Prostate gland (tissue), 2 donors: ENCODE results near the gene EMC9. TPM values are rescaled to one million over a fixed set of nuclear protein-coding genes. Genes with fewer than 3 reads are reported as not detected.

Source experiments
- DNase-seq: peaks from one replicate; pipeline ENCODE4 v3.0.0-alpha.2; 2019; ENCODE audit warnings: low spot score
- H3K27ac ChIP-seq, 2 donors: fragments of 200-600 bp; sonication (generic); 2 replicates each; pipeline ENCODE4 v1.5.1; 2017 to 2019
- H3K27me3 ChIP-seq: fragments of 200-600 bp; sonication (generic); replicated peaks from 2 replicates; pipeline ENCODE4 v1.5.1; 2019; ENCODE audit not compliant: insufficient read depth
- H3K36me3 ChIP-seq, 2 donors: fragments of 200-600 bp; sonication (generic); 1 replicate in 1 of 2; 2 replicates in 1 of 2; pipeline versions ENCODE4 v1.5.1 to v1.8.1; 2017 to 2019
- H3K4me1 ChIP-seq: fragments of 200-600 bp; sonication (generic); replicated peaks from 2 replicates; pipeline ENCODE4 v1.5.1; 2019
- H3K4me3 ChIP-seq, 2 donors: fragments of 200-600 bp; sonication (generic); 2 replicates each; pipeline ENCODE4 v1.5.1; 2017 to 2019
- H3K9me3 ChIP-seq: fragments of 200-600 bp; sonication (generic); 2 replicates; pipeline ENCODE4 v1.5.1; 2017
- CTCF ChIP-seq, 4 experiments: fragments of 200-600 bp in 2 of 4; fragments of 450-650 bp in 2 of 4; sonication (generic) in 2 of 4; IDR thresholded peaks; 1 replicate in 3 of 4; 2 replicates in 1 of 4; pipeline ENCODE4 v1.5.1; 2016 to 2019; ENCODE audit warnings: antibody characterized with exemption in 4 of 4, mild to moderate bottlenecking in 2 of 4, moderate library complexity in 2 of 4
- POLR2A ChIP-seq: fragments of 450-650 bp; IDR thresholded peaks from one replicate; pipeline ENCODE4 v1.6.1; 2016; ENCODE audit warnings: antibody characterized with exemption, mild to moderate bottlenecking
- POLR2AphosphoS5 ChIP-seq: sonication (generic); formaldehyde crosslinking; IDR thresholded peaks from one replicate; pipeline ENCODE4 v1.6.1; 2017; ENCODE audit warnings: antibody characterized with exemption
- WGBS: methylation state at CpG from one replicate; pipeline ENCODE4 v1.1.5; 2018; 5-methylcytosine and 5-hydroxymethylcytosine counted together
- intact Hi-C: fragments of 100-400 bp; cut with DNase I; formaldehyde crosslinking; loops from one replicate; pipeline ENCODE4 v1.14.2; 2022
- total RNA-seq, 2 donors: library from RNA; depleted of rRNA; stranded (reverse); fragments of >200 nt; gene quantifications; one replicate each; pipeline ENCODE4 v1.1.0, GENCODE V29; 2016

Gene EMC9
- total RNA-seq, 2 donors from 2014 or later = 13.1 to 13.6 TPM

GRCh38 chr14:24115422-24116127 is 25.8 kb downstream of the EMC9 start:
- no peak for TF ChIP-seq POLR2A
- TF ChIP-seq CTCF (IDR thresholded peaks at IDR 0.05) = no peak
- no peak for TF ChIP-seq POLR2AphosphoS5
- 2% methylated on average over 14 of the region's 14 CpGs for WGBS
- Histone ChIP-seq H3K27me3 (no peaks in the 10 kb centered on the region), H3K4me3 (peak overlapping the region; percentile 62 to 69), H3K4me1 (peaks cover 4% of the 10 kb centered on the region), H3K36me3 (peaks cover 6 to 15% of the 10 kb centered on the region in 2 donors), H3K9me3 (no peaks in the 10 kb centered on the region), H3K27ac (peak overlapping the region; percentile 99)
- intact Hi-C loops = loop anchor here (2.0 kb wide), 2 partner anchors 21 to 25 kb away; partner anchors contain the start of genes EMC9 and PCK2
- no peak for DNase-seq

GRCh38 chr14:24114532-24115421 is 26.6 kb downstream of the EMC9 start, which contains the start of the genes DCAF11 and NRL:
DCAF11 (plus strand) TSS chr14:24114777; CDS start chr14:24115595, 818 bp downstream.
NRL (minus strand) TSS chr14:24114949; CDS start chr14:24082848, 32,101 bp downstream.
- Histone ChIP-seq H3K27ac (peak within 1 kb of the TSS; percentile 99), H3K4me1 (peaks cover 4% of the 10 kb centered on the region), H3K9me3 (no peaks in the 10 kb centered on the region), H3K36me3 (peaks cover 2 to 14% of the 10 kb centered on the region in 2 donors), H3K27me3 (no peaks in the 10 kb centered on the region), H3K4me3 (peak within 1 kb of the TSS; percentile 62 to 69)
- intact Hi-C loops = loop anchor here (2.0 kb wide), 2 partner anchors 20 to 26 kb away; partner anchors contain the start of genes EMC9 and PCK2
- TF ChIP-seq CTCF (IDR thresholded peaks at IDR 0.05) = peak in 1 of 4 experiments; percentile 2
- peak; percentile 84 for TF ChIP-seq POLR2A
- peak; percentile 93 for TF ChIP-seq POLR2AphosphoS5
- under 1% methylated on average over 64 of the region's 65 CpGs for WGBS
- DNase-seq = peak; percentile 99

DNA sequence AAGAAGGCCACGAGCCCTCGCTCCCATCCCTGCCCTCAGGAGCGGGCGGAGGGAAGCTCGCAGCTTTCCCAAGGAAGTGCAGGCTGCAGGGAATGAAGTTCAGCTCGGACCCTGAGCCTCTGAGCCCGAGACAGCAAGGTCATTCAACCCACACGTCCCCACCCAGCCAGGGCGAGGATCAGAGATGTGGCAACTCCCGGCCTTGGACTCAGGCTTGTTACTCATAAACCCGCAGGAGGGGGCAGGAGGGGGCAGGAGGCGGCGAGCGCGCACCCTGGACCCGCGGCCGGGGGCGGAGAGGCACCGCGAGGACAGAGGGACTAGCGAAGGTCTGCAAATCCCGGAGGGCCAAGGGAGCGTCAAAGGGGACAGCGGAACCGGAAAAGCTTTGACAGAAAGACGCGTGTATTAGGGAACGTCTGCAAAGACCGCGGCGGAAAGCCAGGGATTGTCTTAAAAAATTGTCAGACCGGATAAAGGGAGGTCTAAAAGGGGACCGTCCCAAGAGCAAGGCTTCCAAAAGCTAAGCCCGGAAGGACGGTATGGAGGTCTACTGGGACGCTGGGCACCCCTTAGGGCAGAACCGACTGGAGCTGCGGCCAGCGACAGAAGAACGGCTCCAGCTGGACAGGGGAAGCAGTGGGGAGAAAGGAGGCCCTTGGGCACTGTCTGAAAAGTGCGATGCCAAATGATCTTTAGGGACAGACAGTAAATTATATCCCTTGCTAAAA is 27.4 kb downstream of the EMC9 start:
- peak; percentile 75 for DNase-seq
- peaks cover 4% of the 10 kb centered on the region for H3K4me1 ChIP-seq
- H3K27me3 ChIP-seq = no peaks in the 10 kb centered on the region
- intact Hi-C loops = loop anchor here (2.0 kb wide), 2 partner anchors 19 to 27 kb away; partner anchors contain the start of genes EMC9 and PCK2
- peak overlapping the region; percentile 99 for H3K27ac ChIP-seq
- TF ChIP-seq POLR2A = peak; percentile 26
- TF ChIP-seq CTCF (IDR thresholded peaks at IDR 0.05) = no peak
- peak overlapping the region; percentile 62 to 69 for H3K4me3 ChIP-seq
- whole genome bisulfite sequencing = under 1% methylated on average over 42 of the region's 42 CpGs
- H3K9me3 ChIP-seq = no peaks in the 10 kb centered on the region
- H3K36me3 ChIP-seq = peaks cover 2 to 7% of the 10 kb centered on the region in 2 donors

- 11% methylated on average over 15 of the region's 15 CpGs for WGBS
- Histone ChIP-seq H3K9me3 (no peaks in the 10 kb centered on the region), H3K27ac (peak overlapping the region; percentile 99), H3K4me1 (peaks cover 4% of the 10 kb centered on the region), H3K36me3 (peaks cover 0 to under 1% of the 10 kb centered on the region in 2 donors), H3K4me3 (peak overlapping the region; percentile 62 to 69), H3K27me3 (no peaks in the 10 kb centered on the region)
- no peak for DNase-seq
- intact Hi-C loops = no loop called here
- TF ChIP-seq CTCF (IDR thresholded peaks at IDR 0.05) (no peak), POLR2A (no peak), POLR2AphosphoS5 (no peak)
Measured at GRCh38 chr14:24113379-24113800, 28.0 kb downstream of the EMC9 start.
